Epithelial cell of esophagus (primary cell): ENCODE data around the gene HDLBP.
"Not testable (repeated sequence)": the region's sequence is repeated elsewhere in the genome, so short reads cannot be mapped to it uniquely, and the experiment has no call there.

Experiments
- DNase-seq: peaks from one replicate; pipeline ENCODE4 v3.0.0; 2010; ENCODE audit warnings: low read depth
- H3K4me3 ChIP-seq: 2 replicates; pipeline ENCODE4 v1.5.1; 2011; ENCODE audit warnings: mild to moderate bottlenecking, low read length, control low read depth
- CTCF ChIP-seq: IDR thresholded peaks from 2 replicates; pipeline ENCODE4 v1.5.1; 2011; ENCODE audit warnings: low read depth, mild to moderate bottlenecking, low read length, control low read depth, inconsistent platforms; ENCODE audit not compliant: insufficient read depth; ENCODE audit errors: missing control alignments

The HDLBP gene

DNA sequence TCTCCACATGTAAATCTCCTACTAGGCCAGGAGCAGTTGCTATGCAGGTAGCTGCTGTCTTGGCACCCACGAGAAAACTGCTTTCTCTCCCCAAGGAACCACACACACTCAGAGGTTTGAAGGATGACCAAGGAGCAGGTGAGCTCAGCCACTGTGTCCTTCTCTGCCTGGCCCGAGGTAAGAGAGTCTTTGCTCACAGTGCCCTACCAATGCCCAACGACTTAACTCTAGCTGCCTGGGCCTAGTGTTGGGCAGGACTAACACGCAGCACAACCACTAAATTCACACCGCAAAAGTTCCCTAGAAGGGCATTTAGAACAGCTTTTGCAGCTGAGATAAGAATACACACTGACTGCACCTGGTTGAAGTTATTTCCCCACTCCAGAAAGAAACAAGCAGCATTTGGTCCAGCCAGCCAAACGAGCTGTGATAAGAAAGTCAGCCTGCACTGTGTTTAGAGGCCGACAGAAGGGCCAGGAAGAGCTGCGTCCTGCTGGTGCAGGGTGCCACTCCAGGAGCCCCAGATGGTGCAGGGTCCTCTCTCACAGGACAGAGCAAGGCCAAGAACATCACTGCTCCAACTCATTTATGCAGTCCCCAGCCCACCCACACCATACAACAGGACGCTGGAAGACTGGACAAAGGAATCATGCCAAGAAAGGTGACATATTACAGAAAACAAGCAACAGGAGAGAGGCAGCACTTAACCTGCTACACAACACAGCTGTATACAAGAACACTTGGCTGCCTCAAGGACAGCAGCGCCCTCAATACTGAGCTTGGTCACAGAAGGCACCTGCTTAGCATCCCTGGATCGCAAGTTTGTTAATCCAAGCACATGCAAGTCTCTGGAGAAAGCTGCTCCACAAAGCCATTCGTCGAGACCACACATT, 12.5 kb downstream of the HDLBP start:
- no peak overlapping the region for H3K4me3 ChIP-seq
- TF ChIP-seq CTCF, result no peak
- DNase-seq, result no peak

- DNase-seq, result no peak
- no peak for TF ChIP-seq CTCF
- H3K4me3 ChIP-seq, result no peak overlapping the region
Measured at GRCh38 chr2:241302083-241302482, 13.4 kb downstream of the HDLBP start.

GRCh38 chr2:241300000-241300399, 15.5 kb downstream of the HDLBP start:
- no peak for TF ChIP-seq CTCF
- H3K4me3 ChIP-seq, result no peak overlapping the region
- DNase-seq, result no peak

GRCh38 chr2:241298673-241299072, 16.8 kb downstream of the HDLBP start:
- TF ChIP-seq CTCF, result no peak
- no peak for DNase-seq
- no peak overlapping the region for H3K4me3 ChIP-seq

DNA sequence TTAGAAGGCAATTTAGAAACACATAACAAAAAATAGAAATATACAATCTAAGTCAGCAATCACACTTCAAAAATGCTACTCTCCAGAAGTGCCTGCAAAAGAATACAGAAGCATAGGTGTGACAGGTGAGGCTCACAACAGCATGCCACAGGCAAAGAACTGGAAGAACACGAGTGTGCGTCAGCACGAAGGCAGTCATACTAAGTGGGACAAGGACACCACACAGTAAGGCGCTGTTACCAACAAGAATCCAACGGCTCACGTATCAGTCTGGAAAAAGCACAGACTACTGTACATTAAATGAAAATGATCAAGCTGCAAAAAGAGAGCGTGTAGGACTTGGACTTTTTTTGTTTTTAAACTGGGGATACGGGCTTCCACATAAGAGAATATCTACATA, 18.7 kb downstream of the HDLBP start:
- TF ChIP-seq CTCF, result no peak
- no peak for DNase-seq
- no peak overlapping the region for H3K4me3 ChIP-seq

DNA sequence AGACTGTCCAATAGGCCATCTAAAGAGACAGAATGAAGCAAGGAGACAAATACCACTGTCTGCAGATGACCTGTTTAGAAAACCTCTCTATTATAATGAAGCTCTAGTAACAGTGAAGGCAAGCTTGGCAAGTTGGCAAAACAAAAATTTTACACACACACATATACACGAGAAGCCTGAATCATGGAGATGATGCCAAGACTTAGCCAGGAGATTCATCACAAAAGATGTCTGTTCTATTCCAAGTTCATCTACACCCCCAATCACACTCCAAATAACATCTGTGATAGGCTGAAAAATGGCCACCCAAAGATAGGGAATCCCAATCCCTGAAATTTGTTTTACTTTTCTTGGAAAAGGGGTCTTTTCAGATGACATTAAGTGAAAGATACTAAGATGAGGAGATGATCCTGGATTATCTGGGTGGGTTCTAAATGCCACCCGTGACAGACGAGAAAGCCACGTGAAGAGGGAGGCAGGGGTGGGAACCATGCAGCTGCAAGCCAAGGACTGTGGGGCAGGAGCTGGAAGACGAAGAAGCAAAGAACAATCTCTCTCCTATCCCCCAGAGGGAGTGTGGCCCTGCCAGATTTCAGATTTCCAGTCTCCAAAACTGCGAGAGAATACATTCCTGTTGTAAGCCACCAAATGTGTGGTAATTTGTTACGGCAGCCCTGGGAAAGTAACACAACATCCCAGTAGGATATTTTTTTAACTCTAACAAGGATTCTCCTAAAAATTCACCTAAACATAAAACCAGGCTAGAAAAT, 20.0 kb downstream of the HDLBP start:
- no peak for DNase-seq
- TF ChIP-seq CTCF, result no peak
- H3K4me3 ChIP-seq, result no peak overlapping the region

GRCh38 chr2:241293378-241293797, 22.1 kb downstream of the HDLBP start:
- H3K4me3 ChIP-seq, result not testable (repeated sequence)
- DNase-seq, result peak; percentile 80
